Ovary (tissue), 3 donors: Measurements from ENCODE around the gene ALDH3B2.
"Not testable (repeated sequence)": the region's sequence is repeated elsewhere in the genome, so short reads cannot be mapped to it uniquely, and the experiment has no call there.

Experiments used
- EP300 ChIP-seq: sonication (generic); formaldehyde crosslinking; IDR thresholded peaks from one replicate; pipeline ENCODE4 v1.6.1; 2017; ENCODE audit warnings: antibody characterized with exemption
- TF ChIP-seq, protein P1 (sequence below), 3 donors: fragments of 450-650 bp in 2 of 3; fragments of 200-600 bp in 1 of 3; IDR thresholded peaks; one replicate each; pipeline versions ENCODE4 v1.5.1 to v1.8.0; 2016 to 2022; ENCODE audit warnings: antibody characterized with exemption in 3 of 3, mild to moderate bottlenecking in 1 of 3
- donor health status: DM: no; HTN: no; CAD: no.

DNA sequence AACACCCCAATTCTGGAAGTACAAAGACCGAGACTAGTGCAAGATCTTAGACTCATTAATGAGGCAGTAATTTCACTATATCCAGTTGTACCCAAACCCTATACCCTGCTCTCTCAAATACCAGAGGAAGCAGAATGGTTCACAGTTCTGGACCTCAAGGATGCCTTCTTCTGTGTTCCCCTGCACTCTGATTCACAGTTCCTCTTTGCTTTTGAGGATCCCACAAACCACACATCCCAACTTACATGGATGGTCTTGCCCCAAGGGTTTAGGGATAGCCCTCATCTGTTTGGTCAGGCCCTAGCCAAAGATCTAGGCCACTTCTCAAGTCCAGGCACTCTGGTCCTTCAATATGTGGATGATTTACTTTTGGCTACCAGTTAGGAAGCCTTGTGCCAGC is 50.6 kb downstream of the ALDH3B2 start:
- TF ChIP-seq, protein P1, sequence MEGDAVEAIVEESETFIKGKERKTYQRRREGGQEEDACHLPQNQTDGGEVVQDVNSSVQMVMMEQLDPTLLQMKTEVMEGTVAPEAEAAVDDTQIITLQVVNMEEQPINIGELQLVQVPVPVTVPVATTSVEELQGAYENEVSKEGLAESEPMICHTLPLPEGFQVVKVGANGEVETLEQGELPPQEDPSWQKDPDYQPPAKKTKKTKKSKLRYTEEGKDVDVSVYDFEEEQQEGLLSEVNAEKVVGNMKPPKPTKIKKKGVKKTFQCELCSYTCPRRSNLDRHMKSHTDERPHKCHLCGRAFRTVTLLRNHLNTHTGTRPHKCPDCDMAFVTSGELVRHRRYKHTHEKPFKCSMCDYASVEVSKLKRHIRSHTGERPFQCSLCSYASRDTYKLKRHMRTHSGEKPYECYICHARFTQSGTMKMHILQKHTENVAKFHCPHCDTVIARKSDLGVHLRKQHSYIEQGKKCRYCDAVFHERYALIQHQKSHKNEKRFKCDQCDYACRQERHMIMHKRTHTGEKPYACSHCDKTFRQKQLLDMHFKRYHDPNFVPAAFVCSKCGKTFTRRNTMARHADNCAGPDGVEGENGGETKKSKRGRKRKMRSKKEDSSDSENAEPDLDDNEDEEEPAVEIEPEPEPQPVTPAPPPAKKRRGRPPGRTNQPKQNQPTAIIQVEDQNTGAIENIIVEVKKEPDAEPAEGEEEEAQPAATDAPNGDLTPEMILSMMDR (IDR thresholded peaks at IDR 0.05), result not testable (repeated sequence)
- TF ChIP-seq EP300, result not testable (repeated sequence)
